GM18502 (cell line): Measurements from ENCODE around the gene CPNE2.

Source experiments
- ATAC-seq: cut with Tn5 transposase; IDR thresholded peaks from one replicate; pipeline ENCODE4 v1.9.1; 2021; ENCODE audit warnings: mild to moderate bottlenecking; ENCODE audit not compliant: unreplicated experiment, poor library complexity

The CPNE2 gene

DNA sequence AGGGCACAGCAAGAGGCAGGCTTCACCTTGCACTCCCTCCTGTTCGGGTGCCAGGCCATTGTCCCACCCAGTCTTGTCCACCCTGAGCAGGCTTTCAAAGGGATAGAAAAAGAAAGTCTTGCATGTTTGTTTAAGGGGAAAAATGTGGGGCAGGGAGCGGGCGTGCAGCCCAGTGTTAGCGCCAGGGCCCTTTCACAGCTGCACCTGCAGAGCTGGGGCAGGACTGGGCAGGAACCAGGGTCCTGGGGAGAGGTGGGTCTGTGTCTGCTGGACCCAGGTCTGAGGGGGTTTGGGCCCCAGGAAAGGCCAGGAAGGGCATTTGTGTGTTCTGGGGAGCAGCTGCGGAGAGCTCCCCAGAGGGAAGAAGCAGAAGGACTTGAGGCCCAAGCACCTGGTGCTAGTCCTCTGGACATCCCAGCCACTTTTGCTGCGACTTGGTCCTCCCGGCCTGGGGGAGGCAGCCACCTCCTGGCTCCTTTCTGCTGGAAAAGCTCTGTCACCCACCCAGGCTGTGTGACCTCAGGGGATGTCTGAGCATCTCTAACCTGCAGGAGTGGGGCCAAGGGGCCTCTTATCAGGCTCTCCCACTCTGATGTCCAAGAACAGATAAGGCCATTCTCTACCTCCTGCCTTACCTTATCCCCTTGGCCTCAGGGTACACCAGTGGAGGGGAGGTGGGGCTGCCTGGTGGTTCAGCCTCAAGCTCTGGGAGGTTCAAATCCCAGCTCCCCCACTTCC lies 48.7 kb downstream of the CPNE2 start:
- ATAC-seq = no peak

DNA sequence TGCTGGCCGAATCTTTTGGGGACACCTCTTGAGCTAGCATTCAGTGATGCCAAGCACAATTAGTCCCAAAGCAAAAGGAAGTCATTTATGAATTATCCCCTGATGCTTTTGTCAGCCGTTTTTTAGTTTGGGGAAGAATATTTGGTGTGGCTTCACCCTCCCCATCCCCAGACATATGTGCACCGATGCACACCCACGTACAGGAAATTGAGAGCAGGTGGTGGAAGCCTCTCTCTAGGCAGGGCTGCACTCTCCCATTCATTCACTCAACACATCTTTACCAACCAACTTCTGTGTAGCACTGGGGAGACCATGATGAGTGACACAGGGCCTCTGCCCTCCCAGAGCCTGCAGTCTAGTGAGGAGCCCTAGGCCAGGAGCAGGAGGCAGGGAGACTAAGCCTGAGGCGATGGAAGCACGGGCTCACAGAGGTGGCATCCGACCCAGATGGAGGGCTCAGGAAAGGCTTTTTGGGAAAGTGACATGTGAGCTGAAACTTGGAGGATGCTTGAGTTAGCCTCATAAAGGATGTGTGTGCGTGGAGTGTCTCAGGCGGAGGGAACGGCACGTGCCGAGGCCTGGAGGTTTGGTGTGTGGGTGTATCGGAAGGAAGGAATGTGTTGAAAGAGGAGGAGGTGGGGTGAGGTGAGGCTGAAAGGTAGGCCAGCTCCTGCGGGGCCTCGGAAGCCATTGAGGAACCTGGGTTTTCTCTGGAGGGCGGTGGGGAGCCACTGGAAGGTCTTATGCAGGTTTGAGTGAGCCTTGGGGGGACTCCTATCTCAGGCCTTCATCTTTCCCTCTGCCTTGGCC lies 49.6 kb downstream of the CPNE2 start:
- ATAC-seq = no peak

DNA sequence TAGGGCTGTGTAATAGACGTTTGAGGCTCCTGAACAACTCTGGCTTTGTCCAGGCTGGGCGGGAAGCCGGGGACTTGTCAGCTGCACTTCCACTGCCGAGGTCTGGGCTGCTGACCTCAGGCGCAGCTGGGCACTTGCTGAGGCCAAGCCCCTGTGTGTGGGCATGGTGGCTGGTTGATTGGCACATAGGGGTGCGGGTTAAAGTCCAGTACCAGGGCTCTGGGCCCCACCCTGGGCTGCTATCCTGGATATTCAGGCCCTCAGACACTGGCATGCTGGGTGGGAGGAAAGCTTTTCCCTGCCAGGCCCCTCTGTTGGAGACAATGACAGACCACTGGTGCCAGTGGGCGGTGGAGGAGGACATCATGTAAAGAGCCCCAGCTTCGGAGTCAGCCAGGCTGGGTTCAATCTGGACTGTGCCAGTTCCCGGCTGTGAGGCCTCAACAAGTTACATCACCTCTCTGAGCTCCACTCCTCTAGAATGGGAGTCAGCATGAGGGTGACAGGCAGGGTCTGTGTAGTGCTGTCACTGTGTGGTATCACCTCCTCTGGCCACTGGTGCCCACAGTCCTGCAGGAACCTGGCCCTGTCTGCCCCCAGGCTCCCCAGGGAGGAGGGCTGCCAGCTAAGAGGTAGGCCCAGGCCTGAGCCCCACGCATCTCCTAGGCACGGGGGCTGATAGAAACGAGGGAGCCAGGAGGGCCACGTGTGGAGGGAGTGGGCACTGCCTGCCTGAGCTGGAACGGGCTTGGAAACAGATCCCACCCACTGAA lies 51.0 kb downstream of the CPNE2 start:
- no peak for ATAC-seq

DNA sequence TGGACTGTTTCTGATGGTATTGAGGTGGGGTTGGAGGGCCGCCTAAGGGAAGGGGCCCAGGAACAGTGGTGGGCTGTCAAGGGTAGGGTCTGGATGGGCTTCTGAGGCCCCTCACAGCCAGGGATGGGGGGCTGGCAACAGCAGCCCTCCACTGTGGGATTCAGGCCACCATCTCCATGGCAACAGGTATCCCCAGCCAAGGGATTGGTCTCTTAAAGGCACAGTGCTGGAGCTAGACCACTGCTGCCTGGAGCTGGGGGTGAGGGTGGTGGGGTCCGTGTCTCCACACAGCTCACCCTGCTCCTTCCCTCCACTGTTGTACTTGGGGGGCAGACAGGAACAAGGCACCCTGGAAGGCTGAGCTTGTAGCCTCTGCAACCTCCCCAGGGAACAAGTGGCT lies 51.6 kb downstream of the CPNE2 start:
- no peak for ATAC-seq

DNA sequence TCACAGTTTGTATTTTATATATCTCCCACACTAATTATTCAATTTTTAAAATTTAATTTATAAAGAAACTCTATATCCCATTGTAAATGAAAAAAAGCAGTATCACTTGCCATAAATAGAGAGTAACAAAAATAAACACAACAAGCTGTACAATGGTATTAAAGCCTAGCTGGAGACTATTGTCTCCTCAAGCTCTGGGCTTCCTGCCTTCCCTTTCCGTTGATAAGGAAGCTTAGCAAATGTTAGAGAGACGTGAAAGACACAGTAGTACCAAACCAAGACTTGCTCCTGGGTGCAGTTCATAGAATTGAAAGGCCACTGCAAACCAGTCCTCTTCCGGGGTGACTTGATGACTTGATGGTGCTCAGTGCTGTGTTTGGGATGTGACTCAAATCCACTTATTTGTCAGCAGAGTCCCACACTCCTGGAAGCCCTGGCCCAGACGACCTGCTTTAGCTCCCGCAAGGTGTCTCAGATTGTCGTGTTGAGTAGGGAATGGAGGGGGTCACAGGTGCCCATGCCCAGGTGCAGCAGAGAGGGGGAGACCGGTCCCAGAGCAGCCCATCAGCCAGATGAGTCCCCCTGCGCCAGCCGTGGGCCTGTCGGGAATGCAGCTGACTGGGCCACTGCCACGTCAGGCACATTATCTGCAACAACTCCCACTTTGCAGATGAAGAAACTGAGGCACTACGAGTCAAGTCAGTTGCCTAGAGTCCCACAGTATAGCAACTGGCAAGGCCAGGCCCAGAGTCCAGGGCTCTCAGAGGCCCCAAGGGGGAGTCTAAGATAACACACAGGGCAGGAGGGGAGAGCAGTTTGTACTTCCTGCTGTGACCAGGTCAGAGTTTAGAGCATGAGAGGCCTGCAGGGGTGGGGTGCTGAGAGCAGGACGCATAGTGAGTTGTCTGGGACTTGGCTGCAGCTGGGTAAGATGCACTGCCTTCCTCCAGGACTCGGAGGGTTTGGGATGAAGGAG lies 53.0 kb downstream of the CPNE2 start:
- ATAC-seq = no peak

DNA sequence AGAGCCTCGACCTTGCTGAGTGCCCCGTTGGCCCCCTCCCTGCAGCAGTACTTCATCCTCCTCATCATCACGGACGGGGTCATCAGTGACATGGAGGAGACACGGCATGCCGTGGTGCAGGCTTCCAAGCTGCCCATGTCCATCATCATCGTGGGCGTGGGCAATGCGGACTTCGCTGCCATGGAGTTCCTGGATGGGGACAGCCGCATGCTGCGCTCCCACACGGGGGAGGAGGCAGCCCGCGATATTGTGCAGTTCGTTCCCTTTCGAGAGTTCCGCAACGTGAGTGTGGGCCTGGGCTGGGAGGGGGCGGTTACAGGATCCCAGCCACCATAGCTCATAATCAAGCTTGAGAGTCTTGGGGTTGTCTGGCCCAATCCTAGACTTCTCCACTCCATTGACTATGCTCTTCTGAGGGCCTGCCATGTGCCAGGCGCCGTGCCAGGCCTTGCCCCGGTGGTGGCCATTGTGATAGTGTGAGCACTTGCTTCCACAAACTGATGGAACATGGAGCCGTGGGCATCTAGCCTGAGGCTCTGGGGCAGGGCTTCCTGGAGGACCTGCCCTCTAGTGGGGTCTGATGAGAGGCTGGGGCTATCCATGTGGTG lies 53.8 kb downstream of the CPNE2 start:
- ATAC-seq = no peak

DNA sequence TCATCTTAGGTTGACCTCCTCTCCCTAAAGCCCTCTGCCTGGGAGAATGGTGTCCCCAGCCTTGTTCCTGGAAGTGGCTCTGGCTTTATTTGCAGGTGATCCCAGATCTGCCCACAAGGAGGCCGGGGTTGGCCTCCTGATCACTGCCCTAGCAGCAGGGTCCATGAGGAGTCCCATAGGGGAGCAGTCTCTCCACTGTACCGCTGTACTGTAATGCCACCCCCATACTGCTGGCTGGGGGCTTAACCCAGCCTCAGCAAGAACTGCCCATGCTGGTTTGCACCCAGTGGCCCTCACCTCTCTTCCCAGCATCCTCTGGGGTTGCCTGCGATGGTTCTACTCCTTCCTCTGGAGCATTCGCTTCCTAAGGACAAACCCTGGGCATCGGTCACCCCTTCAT lies 54.4 kb downstream of the CPNE2 start:
- no peak for ATAC-seq

DNA sequence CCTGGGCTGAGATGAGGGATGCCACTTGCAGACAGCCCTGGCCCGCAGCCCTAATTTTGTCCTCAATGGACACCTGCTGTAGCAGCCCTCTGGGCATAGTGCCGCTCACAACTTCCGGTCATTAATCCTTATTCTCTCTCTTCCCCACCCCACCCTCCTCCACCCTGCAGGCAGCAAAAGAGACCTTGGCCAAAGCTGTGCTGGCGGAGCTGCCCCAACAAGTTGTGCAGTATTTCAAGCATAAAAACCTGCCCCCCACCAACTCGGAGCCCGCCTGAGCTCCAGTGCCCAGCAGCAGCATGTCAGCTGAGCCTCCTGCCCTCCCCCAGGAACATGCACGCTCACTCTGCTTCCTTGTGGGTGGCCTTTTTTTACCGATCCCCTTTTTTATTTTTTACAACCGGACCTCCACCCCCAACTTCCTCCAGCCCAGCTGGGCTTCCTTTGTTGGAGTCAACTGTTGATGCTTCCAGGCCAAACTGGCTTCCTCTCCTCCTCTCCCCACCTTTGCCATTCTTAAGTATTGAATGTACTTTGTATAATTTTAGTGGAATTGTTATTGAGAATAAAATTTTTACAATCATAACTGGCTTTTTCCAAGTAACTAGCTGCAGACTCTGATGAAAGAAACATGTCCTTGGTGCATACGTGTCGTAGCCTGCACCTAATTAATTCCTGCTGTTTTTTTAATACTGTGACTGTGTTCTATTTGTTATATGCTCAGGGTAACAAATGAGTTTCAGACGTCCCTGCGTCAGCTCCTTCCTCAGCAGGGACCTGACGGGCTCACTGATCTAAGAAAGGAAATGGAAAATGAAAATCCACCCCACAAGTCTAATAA lies 55.2 kb downstream of the CPNE2 start:
- ATAC-seq = no peak

DNA sequence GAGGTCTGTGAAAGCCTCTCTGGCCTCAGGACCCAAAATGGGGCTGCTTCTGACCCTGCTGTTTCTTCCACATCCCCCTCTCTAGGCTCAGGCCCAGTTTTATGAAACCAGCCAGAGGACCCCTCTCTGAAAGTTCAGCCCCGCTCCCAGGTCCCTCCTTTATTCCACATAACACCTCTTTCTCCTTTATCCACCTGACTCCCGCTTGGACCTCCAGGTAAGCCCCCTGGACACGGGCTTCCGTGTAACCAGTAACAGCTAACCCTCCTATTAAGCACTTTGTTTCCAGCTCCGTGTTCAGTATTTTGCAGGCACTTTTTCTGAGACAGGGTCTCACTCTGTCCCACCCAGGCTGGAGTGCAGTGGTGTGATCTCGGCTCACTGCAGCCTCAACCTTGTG lies 56.1 kb downstream of the CPNE2 start:
- no peak for ATAC-seq

DNA sequence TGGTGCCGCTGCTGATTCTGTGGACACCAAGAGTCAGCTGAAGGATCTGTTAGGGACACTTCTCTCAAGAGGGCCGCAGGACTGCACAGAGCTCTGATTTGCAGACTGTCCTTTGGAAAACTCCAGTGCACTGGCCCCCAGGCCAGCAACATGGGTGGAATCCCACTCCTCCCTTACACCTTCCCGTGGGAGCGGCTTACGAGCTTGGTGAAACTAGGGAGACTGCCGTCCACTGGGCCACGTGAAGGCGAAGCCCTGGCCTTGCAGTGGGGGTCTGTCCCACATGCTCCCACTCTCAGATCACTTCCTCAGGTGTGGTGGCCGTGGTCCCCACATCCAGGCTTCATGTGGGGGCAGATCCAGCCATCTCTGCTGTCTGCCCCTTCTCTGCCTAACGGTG lies 57.0 kb downstream of the CPNE2 start:
- ATAC-seq = no peak

DNA sequence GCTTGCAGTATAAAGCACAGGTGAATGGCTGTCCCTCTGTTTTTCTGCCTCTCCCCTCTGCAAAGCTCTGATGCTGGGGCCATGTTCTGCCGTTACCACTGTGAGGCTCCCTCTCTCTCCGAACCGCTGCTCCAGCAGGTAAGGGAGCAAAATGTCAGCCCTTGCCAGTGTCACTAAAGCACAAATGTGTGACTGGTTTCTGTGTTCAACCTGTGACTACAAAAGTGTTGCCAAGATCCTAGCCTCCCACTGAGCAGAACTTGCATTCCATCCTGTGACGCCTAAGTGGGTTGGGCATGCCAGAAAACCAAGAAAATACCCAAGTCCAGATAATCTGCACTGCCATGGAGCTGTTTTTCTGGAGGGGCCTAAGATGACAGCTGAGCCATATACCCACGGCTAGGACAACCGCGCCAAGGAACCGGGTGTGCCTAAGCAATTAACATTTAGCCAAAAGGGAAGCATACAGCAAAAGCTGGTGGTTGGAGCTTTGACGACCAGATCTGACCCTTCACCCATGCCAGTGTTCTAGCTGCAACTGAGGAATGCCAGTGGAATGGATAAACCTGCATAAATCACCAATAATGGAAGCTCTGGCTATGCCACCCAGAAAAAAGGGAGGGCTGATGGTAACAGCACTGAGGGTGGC lies 58.4 kb downstream of the CPNE2 start:
- no peak for ATAC-seq

DNA sequence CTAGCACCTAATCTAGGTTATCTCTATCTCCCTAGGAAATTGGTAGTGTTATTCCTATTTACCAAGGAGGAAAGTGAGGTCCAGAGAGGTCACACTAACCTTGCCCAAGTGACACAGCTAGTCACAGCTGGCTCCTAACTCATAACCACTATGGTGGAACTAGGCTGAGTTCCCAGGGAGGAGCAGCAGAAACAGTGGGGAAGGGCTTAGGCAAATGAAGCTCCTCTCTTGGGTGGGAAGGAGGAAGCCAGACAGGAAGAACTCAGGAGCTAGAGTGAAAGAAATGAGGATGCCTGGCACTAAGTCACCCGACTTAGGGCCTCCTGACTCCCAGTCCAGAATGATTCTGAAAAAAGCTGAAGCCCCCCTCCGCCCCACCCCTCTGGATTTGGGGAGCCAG lies 59.0 kb downstream of the CPNE2 start:
- no peak for ATAC-seq

DNA sequence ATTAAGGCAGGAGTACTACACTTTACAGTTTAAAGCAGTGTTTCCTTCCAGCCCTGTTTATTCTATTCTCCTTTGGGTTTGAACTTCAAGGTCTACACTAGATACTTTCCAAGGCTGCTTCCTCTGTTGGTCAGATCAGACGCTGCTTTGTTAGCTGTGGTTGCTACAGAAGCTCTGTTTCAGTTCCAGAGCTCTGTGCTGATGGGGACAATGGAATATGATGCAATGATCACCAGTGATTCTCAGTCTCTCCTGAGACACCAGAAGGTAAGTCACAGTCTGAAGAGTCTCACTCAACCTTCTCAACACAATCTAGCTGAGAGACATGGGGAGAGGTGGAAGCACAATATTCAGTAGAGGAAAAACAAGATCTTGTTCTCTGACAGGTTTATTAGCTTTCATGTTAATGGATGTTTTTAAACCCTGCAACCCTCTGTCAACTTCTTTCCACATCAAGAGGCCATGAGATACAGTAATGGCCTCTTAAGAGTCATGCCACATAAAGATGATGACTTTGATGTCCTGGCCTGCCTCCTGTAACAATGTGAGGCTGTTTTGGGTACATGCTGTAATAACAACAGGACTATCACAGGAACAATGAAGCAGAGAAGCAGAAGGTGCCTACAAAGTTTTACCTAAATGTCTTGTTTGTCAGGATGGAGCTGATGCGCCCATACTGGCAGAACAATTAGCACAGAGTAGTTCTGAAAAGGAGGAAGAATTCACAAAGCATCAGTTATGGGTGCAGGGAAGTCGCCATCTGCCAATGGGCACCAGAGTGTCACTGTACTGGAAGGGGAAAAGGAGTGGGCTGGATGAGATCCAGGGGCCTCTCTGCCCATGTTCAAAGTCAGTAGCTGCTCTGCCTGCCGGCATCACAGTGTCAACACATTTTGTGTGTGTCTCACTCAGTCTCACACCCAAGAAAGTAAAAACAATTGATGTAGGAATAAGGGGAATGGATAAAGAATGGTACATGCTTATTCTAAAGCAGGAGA lies 60.0 kb downstream of the CPNE2 start:
- no peak for ATAC-seq

DNA sequence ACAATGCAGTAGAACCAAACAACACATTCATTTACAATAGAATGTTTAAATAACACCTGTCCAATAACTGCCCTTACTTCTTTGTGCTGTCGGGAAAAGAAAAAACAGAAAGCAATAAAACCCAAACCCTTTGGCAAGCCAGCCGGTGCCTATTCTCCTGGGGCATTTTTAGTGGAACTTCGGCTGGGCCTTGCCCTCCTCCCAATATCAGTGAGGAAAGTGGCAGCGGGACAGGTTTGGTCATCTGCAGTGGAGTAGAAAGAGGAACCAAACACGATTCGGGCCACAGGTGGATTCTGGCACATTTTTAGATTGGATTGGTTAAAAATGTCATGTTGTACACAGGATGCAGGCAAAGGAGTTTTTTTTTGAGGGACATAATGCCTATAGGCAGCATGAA lies 61.5 kb downstream of the CPNE2 start:
- no peak for ATAC-seq

DNA sequence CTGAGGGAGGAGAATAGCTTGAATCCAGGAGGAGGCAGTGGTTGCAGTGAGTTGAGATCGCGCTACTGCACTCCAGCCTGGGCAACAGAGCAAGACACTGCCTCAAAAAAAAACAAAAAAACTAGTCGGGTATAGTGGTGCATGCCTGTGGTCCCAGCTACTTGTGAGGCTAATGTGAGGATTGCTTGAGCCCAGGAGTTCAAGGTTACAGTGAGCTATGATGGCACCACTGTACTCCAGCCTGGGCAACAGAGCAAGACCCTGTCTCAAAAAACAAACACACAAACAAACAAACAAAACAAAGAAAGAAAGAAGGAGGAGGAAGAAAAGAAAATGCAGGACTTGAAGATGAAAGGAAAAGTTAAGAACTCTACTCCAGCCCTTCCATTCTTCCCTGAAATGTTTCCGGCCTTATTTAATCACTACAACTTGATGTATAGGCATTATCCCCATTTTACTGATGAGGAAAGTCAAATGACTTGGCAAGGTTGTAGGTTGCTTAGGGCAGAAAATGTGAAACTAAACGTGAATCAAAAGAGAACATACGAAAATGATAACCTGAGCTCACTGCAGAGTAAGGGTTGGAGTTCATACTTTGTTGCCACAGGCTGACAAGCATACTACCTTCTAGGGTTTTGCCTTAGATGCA lies 63.4 kb downstream of the CPNE2 start:
- ATAC-seq = no peak

DNA sequence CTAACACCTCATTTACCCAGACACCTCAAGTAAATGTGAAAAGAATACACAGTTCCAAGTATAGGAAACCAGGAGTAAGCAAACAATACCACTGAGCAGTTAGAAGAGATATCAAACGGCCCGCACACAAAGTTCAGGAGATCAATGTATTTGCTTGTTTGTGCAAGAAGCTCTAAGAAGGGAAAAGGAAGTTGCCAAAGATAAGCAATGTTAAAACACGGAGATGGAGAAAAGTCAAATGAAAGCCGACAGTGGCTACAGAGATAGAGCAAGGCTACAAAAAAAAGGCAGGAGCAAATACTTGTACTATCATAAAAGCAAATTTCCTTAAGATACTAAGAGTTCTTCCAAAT lies 63.9 kb downstream of the CPNE2 start:
- no peak for ATAC-seq

DNA sequence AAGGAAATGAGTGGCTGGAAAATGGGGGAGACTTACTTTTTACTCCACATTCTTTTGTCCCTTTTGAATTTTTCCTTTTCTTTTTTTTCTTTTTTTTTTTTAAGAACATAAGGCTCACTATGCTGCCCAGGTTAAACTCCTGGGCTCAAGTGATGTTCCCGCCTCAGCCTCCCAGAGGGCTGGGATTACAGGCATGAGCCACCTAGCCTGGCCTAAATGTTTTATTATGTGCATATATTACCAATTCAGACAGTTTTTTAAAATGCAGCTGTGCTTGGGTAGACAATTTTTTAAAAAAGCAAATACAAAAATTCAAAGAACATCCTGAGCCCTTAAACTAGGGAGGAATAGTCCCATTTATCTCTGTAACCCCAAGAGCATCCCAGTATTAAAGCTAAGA lies 65.2 kb downstream of the CPNE2 start:
- no peak for ATAC-seq
